NCI-H2107 (cell line): Measurements from ENCODE around the gene RBM39.
"Not testable (repeated sequence)": the region's sequence is repeated elsewhere in the genome, so short reads cannot be mapped to it uniquely, and the experiment has no call there.

ENCODE experiments used
- DNase-seq: peaks from one replicate; lab custom pipeline; 2025; lab: John Stamatoyannopoulos, UW

The RBM39 gene

DNA sequence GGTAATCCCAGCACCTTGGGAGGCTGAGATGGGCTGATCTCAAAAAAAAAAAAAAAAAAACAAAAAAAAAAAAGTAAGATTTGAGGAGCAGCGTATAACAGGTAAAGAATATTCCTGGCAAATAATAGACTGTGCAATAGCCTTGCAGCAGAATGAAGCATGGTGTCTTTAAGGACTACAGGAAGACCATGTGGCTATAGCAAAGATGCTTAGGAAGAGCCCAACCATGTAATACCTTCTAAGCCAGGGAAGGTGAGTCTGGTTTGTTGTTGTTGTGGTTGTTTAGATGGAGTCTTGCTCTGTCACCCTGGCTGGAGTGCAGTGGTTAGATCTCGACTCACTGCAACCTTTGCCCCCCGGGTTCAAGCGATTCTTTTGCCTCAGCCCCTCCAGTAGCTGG is 14.3 kb upstream of the RBM39 start:
- no peak for DNase-seq

DNA sequence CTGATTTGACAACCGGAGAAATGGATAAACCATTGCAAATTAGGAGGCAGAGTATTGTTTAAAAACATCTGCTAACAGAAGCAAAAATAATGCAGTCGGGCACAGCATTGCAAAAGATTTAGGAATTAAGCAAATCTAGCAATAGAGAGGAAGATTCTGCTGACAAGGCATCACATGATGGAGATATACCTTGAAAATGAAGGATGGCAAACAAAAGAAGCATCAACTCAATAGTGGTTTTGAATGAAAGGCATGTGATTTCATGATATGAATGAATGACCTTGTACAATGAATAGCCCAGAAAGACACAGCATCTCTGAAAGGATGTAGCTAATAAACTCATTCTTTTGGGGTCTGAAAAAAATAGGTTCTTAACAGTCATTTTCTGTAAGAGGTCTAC is 8.6 kb upstream of the RBM39 start:
- DNase-seq: no peak

- DNase-seq: not testable (repeated sequence)
Measured at GRCh38 chr20:35744492-35744841, 2.4 kb upstream of the RBM39 start.

- no peak for DNase-seq
Measured at GRCh38 chr20:35743693-35744491, 1.8 kb upstream of the RBM39 start.

DNA sequence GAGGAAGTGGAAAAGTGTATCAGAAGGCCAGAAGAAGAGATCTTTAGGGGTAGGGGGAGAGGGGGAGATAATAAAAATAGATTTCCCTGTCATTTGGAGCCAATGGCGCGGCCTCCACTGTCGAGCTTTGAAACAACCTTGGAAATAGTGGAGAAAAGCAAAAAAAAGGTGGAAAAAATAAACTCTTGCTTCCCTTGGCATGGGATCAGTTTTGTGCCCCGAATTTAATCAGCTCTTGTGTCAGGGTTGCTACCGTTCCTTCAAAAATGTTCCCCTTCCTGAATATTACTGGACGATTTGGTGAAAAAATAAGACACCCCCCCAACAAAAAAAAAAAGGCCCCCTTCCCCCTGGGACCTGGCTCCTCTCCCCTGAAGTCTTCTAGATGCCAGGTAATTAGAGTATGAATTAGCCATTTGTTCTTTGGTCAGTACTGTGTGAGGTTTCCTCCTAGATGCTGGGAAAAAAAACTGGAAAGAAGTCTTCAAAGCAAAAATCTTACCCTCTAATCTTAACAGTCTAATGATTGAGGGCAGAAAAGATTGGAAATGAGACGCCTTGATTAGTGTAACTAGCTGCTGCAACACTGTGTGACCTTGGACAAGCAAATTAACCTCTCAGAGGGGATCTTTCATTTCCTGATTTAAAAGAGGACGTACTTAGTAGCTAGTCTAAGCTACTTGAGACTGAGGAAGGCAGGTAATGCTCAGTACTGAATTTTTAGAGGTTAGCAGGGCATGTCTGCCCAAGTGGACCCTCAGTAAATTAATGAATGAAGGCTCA is 872 bp upstream of the RBM39 start:
- no peak for DNase-seq

GRCh38 chr20:35739294-35740163 is 2.5 kb downstream of the RBM39 start:
- DNase-seq: no peak

DNA sequence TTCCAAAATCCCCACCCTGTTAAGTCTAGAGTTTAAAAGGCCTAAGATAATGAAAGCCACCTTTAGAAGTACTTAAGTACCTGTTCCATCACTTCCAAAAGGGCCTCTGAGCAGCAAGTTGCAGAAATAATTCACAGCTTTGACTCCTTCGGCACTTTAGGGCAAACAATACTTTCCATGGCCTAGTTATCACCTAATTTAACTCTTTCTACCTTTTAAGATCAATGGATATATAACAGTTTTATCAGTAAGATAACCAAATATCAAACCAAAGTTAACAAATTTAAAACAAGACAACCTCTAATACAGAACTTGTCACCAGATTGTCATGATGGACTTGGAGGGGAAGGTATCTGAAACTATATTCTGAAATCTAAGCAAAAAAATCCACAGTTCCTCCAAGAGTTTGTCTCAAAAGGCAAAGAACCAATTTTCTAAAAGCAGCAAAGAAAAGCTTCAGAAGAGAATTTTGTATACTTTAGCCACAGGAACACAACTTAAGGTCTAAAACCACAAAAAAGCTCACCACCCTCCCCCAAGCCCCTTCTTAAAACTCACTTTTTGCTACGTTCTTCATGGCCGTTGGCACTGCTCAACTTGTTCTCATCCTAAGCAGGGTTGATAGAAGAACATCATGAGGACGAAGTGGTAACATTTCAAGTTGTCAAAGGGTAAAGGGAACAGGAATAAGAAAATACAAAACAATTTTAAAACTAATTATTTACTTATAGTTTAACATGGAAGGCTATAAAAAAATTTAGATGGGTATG is 3.5 kb downstream of the RBM39 start:
- DNase-seq: no peak

DNA sequence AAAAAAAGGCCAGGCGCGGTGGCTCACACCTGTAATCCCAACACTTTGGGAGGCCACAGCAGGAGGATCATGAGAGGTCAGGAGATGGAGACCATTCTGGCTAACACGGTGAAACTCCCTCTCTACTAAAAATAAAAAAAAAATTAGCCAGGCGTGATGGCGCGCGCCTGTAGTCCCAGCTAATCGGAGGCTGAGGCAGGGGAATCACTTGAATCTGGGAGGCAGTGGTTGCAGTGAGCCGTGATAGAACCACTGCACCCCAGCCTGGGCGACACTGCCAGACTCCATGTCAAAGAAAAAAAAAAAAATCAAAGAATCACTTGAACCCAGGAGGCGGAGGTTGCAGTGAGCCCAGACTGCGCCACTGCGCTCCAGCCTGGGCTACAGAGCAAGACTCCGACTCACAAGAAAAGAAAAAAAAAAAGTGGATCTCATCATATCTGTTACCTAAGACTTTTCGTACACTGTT is 4.2 kb downstream of the RBM39 start:
- no peak for DNase-seq

GRCh38 chr20:35735826-35736470 is 6.1 kb downstream of the RBM39 start:
- DNase-seq: no peak

- no peak for DNase-seq
Measured at GRCh38 chr20:35734777-35735649, 7.0 kb downstream of the RBM39 start.

DNA sequence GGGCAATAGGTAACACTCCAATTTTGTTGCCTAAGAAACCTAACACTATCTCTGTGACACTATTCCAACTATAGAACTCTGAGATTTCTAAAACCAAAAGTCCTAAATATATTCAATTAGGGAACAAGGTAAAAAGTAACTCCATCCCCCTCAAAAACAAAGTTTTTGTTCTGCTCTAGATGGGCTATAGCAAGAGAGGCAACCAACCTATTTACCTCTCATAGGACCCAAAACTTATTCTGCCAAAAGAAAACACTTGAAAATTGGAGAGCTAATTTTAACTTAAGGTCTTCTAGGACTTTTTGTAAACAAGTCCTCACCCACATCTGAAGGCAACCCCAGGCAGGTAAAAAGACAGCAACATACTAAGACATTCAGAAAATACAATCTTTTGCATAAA is 7.7 kb downstream of the RBM39 start:
- DNase-seq: no peak

DNA sequence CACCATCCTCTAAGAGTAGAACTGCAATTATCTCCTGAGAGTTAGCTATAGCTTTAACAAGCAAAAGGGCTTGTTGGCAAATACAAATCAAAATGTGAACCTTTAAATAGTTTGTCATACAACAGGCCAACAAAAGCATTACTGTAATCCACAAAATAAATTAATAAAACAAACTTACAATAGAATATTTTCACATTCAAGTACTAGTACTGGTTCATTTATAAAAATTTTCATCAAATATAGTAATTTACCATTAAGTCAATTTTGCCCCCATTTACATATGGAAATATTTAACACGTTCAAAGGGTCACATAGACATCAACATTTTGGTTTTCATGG is 9.4 kb downstream of the RBM39 start:
- DNase-seq: no peak

DNA sequence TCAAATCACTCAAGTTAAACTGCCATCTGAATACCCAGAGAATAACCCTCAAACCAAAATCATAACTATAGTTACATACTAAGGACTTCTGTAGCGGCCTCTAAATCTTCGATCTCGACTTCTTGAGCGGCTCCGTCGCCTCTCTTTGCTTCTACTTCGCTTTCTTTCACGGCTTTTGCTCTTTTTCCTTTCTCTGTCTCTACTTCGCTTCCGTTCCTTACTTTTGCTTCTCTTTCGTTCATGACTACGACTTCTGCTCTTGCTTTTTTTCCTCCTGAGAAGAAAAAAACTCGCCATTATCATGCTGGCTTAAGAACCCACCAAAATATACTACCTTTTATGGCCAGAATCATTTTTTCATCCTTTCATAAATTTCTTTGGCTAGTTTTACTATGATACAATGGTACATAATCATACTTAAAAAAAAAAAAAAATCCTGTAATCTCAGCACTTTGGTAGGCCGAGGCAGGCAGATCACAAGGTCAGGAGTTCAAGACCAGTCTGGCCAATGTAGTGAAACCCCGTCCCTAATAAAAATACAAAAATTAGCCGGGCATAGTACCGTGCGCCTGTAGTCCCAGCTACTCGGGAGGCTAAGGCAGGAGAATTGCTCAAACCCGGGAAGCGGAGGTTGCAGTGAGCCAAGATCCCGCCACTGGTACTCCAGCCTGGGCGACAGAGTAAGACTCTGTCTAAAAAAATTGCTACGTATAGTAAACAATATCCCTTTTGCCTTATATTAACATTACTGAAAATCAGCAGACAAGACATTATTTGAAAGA is 10.0 kb downstream of the RBM39 start:
- no peak for DNase-seq

GRCh38 chr20:35731469-35731788 is 10.6 kb downstream of the RBM39 start:
- no peak for DNase-seq

- no peak for DNase-seq
Measured at GRCh38 chr20:35730583-35731468, 11.2 kb downstream of the RBM39 start.

- DNase-seq: no peak
Measured at GRCh38 chr20:35729836-35730582, 12.1 kb downstream of the RBM39 start.

DNA sequence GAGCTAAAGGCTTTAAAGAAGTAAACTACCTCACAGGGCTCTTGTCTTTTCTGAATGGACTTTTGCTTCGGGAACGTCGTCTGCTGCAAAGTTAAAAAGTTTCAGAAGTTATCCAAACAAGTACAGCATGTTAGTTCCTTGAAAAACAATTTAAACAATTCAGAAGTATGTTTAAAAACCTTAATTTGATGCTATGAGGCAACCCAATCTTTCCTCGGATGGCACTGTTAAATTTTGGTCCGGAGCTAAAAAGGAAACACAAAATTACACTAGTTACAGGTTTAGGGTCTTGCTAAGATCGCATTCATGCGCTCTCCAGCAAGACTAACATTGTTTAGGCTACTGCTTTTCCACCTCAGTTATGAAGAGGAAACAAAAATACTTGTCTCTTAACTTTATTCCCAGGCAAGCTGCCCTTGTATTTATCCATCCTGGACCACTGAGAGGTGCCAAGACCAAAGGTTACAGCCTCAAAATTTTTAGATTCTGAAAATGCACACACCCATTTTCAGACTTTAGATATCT is 12.7 kb downstream of the RBM39 start:
- DNase-seq: no peak
